HG03175 (cell line): ENCODE measurements around the gene MPC2.
A peak's percentile ranks its signal among the peaks of the same experiment; 100 is the strongest.
"Not testable (repeated sequence)": the region's sequence is repeated elsewhere in the genome, so short reads cannot be mapped to it uniquely, and the experiment has no call there.

Source experiments
- ATAC-seq: cut with Tn5 transposase; IDR thresholded peaks from one replicate; pipeline ENCODE4 v1.9.1; 2021; ENCODE audit warnings: mild to moderate bottlenecking, moderate library complexity; ENCODE audit not compliant: unreplicated experiment

Gene MPC2

GRCh38 chr1:167909691-167910180, 27.1 kb downstream of the MPC2 start:
- no peak for ATAC-seq

GRCh38 chr1:167905671-167906070, 31.2 kb downstream of the MPC2 start:
- ATAC-seq: no peak

GRCh38 chr1:167905182-167905581, 31.7 kb downstream of the MPC2 start:
- no peak for ATAC-seq

DNA sequence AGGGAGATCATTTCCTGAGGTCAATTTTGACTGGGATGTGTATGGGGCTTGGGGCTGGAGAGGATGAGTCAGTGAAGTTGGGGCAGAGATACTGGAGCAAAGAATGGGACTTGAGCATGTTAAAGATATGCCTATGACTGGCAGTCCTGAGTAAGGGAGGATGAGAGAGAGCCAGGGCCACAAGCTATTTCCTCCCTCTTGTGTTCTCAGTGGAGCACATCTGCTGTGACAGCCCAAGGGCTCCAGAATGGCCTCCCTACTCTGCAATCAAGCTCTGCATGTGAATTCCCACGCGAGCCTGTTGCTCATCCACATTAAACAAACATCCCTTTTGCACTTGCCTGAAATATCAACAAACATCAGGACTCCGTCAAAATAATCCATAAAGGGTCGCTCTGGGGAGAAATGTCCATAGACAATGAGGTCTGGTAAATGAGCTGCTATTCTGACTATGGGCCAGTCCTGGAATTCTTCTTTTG, 32.2 kb downstream of the MPC2 start:
- no peak for ATAC-seq

DNA sequence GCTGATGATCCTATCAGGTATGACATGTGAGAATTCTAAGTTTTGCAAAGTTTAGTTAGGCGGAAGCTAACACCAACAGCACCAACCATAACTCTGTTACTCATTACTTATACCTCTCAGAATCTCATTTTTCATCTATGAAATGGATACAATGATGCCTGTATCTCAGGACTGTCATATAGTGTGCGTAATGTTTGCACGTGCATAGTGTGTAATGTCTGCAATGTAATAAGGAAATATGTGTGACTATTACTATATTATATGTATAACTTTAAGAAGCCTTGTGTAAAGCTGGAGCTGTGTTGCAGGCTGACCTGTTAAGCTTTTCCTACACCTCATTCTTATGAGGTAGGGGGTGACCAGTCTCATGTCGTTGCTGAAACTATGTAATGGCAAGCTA, 36.0 kb downstream of the MPC2 start:
- ATAC-seq: no peak

GRCh38 chr1:167899253-167899681, 37.6 kb downstream of the MPC2 start:
- peak; percentile 81 for ATAC-seq

DNA sequence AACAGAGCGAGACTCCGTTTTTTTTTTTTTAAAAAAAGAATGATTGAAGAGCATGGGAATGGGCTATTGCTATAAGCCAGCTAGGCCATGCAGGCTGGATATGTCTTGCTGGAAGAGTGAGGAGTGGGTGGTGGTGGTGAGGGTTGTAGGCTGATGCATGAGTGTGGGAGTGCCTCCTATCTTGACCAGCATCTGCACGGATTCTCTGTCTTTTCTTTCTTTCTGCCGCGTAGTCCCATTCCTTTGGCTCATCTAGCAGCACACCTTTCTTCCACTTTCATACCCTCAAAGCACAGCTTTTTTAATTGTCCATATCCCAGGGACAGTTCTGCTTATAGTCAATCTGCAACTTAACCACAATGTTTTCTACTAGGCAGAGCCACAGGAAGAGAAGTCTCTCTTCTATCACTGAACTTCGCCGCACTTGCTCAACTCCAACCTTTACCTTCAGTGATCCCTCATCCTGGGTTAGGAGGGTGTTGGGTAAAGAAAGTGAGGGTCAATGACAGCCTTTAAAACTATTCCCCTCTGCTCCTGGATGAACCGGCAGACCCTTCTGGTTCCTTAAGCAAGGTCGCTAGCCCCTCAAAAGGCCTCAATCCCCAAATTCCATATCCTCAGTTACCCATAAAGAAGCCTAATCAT, 38.2 kb downstream of the MPC2 start:
- no peak for ATAC-seq

GRCh38 chr1:167893798-167894197, 43.1 kb downstream of the MPC2 start:
- no peak for ATAC-seq

DNA sequence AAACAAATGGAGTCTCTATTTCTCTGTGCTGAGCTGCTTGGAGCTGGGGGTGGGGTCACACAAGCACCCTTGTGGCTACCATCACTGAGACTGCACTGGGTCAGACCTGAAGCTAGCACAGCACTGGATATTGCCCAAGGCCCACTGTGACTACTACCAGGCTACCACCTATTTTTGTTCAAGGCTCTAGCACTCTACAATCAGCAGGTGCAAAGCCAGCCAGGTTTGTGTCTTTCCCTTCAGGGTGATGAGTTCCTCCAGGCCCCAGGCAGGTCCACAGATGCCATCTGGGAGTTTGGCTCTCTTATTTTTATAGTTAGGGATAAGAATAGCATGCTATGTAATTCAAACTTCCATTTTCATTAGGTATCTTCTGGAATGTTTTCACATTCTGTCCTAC, 46.5 kb downstream of the MPC2 start:
- no peak for ATAC-seq

- ATAC-seq: not testable (repeated sequence)
Measured at GRCh38 chr1:167887187-167887586, 49.7 kb downstream of the MPC2 start.

- ATAC-seq: no peak
Measured at GRCh38 chr1:167882376-167882775, 54.5 kb downstream of the MPC2 start.

- ATAC-seq: no peak
Measured at GRCh38 chr1:167881786-167882185, 55.1 kb downstream of the MPC2 start.

- ATAC-seq: no peak
Measured at GRCh38 chr1:167881069-167881468, 55.8 kb downstream of the MPC2 start.

- no peak for ATAC-seq
Measured at GRCh38 chr1:167880580-167881021, 56.3 kb downstream of the MPC2 start.

- ATAC-seq: no peak
Measured at GRCh38 chr1:167879508-167879907, 57.4 kb downstream of the MPC2 start.

GRCh38 chr1:167878372-167879160, 58.3 kb downstream of the MPC2 start:
- no peak for ATAC-seq

- ATAC-seq: no peak
Measured at GRCh38 chr1:167876597-167877175, 60.2 kb downstream of the MPC2 start.

GRCh38 chr1:167871331-167871730, 65.5 kb downstream of the MPC2 start:
- no peak for ATAC-seq

DNA sequence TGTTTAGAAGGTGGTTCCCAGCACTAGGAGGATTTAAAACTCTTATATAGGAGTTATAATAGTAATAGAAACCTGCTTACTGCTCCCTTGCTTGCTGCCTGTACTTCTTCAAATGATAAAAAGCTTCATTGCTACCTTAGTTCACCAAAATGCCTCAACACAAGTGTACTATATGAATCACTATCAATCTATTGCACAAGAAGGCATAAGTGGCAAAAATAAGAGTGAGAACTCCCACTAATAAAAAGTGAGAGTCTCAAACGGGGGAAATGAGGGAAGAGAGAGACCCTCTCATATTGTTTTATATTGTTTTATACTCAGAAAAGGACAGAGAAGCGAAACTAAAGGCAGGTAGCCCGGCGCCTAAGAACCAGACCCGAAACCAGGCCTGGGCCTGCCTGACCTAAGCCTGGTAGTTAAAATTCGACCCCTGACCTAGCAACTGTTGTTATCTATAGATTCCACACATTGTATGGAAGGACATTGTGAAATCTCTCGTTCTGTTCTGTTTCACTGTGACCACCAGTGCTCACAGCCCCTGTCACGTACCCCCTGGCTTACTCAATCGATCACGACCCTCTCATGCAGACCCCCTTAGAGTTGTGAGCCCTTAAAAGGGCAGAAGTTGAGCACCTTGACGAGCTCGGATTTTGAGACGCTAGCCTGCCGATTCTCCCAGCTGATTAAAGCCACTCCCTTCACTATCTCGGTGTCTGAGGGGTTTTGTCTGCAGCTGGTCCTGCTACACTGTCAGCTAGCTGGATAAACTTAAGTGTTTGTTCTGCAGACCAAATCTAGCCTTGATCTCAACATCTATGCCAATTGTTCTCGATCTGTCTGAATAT, 67.5 kb downstream of the MPC2 start:
- ATAC-seq: not testable (repeated sequence)

GRCh38 chr1:167866739-167867414, 70.0 kb downstream of the MPC2 start:
- ATAC-seq: not testable (repeated sequence)
